ENCODE data around the gene COL27A1. TPM values are rescaled to one million over a fixed set of nuclear protein-coding genes. Genes with fewer than 3 reads are reported as not detected.

Gene COL27A1
- total RNA-seq, 1 experiment from 2014 or later = 12.0 TPM

- Histone ChIP-seq H3K27me3 (ENCODE audit: insufficient read depth, low read length) (no peaks in the 10 kb centered on the region), H3K9me3 (ENCODE audit: control insufficient read depth in 1 of 2, insufficient read depth in 1 of 2, low read depth in 1 of 2, low read length in 2 of 2) (no peaks in the 10 kb centered on the region), H3K4me2 (ENCODE audit: low read length) (no peak overlapping the region), H3K27ac (ENCODE audit: low read depth, low read length) (no peak overlapping the region), H3K36me3 (ENCODE audit: control insufficient read depth in 1 of 2, insufficient read depth in 2 of 2, low read length in 2 of 2) (no peaks in the 10 kb centered on the region), H3K79me2 (ENCODE audit: insufficient read depth, low read length) (no peaks in the 10 kb centered on the region), H3K9ac (ENCODE audit: low read length) (no peak overlapping the region), H3K4me1 (ENCODE audit: control insufficient read depth in 1 of 2, insufficient read depth in 2 of 2, low read length in 2 of 2) (peaks cover 2 to 22% of the 10 kb centered on the region in 2 experiments), H4K20me1 (ENCODE audit: insufficient read depth) (no peaks in the 10 kb centered on the region), H3K9me2 (ENCODE audit: insufficient read depth) (no peaks in the 10 kb centered on the region), H3K4me3 (replicated peaks in 1 of 2; ENCODE audit: low read depth in 1 of 2, low read length in 2 of 2) (no peak overlapping the region), H2AFZ (ENCODE audit: low read depth, low read length, poor library complexity, severe bottlenecking) (no peak overlapping the region)
- intact Hi-C loops (cut with micrococcal nuclease) = no loop called here
- ATAC-seq (no peak), DNase-seq (ENCODE audit: low read depth, low spot score) (no peak)
- RAD21 ChIA-PET (ENCODE audit: low non-redundant PET in 1 of 2, low total read pairs in 2 of 2, uncharacterized antibody in 2 of 2, unreplicated experiment in 2 of 2) = no interaction called here
- POLR2A ChIA-PET = no interaction called here
- CTCF ChIA-PET = no interaction called here
- TF ChIP-seq CTCF (IDR thresholded peaks at IDR 0.05 in 2 of 3, conservative IDR thresholded peaks at IDR 0.05 in 1 of 3; ENCODE audit: borderline replicate concordance in 1 of 3, insufficient read depth in 1 of 3, low read depth in 2 of 3, low read length in 2 of 3) (no peak), REST (IDR thresholded peaks at IDR 0.05; ENCODE audit: low read depth) (no peak), TCF7L2 (IDR thresholded peaks at IDR 0.05; ENCODE audit: borderline replicate concordance, extremely low read depth, insufficient read depth, insufficient read length) (no peak), EZH2 (IDR thresholded peaks at IDR 0.05) (no peak), FOSL1 (IDR thresholded peaks at IDR 0.05; ENCODE audit: low read depth) (no peak), POLR2A (IDR thresholded peaks at IDR 0.05; ENCODE audit: borderline replicate concordance, extremely low read depth, insufficient read depth, insufficient read length) (no peak), JUND (IDR thresholded peaks at IDR 0.05) (no peak)
- no TSS peak for BruUV-seq (replicated peaks)
Measured at GRCh38 chr9:114229295-114229694, 74.0 kb downstream of the COL27A1 start.

Data from HCT116 (cell line).